ENCODE results near the gene TSKU. TPM values are rescaled to one million over a fixed set of nuclear protein-coding genes. Genes with fewer than 3 reads are reported as not detected.

The TSKU gene
- total RNA-seq, 1 donor from 2014 or later = 32.8 TPM

- TF ChIP-seq CTCF (conservative IDR thresholded peaks at IDR 0.05) = no peak
- no peak overlapping the region for H3K27ac Mint-ChIP-seq
These were observed 34.2 kb upstream of the TSKU start for GRCh38 chr11:76748948-76749347.

GRCh38 chr11:76750067-76750466 is 33.1 kb upstream of the TSKU start:
- H3K4me1 Mint-ChIP-seq (ENCODE audit: unreplicated experiment) = peaks cover 33% of the 10 kb centered on the region
- no peak for DNase-seq (ENCODE audit: extremely low spot score, unreplicated experiment)

More at GRCh38 chr11:76748948-76749347, 34.2 kb upstream of the TSKU start:
- Mint-ChIP-seq H3K36me3 (no peaks in the 10 kb centered on the region), H3K4me1 (ENCODE audit: unreplicated experiment) (peaks cover 40% of the 10 kb centered on the region), H3K4me3 (no peak overlapping the region), H3K9me3 (no peaks in the 10 kb centered on the region), H3K27me3 (no peaks in the 10 kb centered on the region)
- no peak for DNase-seq (ENCODE audit: extremely low spot score, unreplicated experiment)

GRCh38 chr11:76750746-76751145 is 32.4 kb upstream of the TSKU start:
- no peak overlapping the region for H3K27ac Mint-ChIP-seq

More at GRCh38 chr11:76750067-76750466, 33.1 kb upstream of the TSKU start:
- Mint-ChIP-seq H3K27me3 (no peaks in the 10 kb centered on the region), H3K9me3 (no peaks in the 10 kb centered on the region), H3K27ac (no peak overlapping the region), H3K4me3 (no peak overlapping the region), H3K36me3 (no peaks in the 10 kb centered on the region)
- no peak for TF ChIP-seq CTCF (conservative IDR thresholded peaks at IDR 0.05)

GRCh38 chr11:76752321-76753143 is 30.6 kb upstream of the TSKU start:
- no peaks in the 10 kb centered on the region for H3K36me3 Mint-ChIP-seq
- no peak for TF ChIP-seq CTCF (conservative IDR thresholded peaks at IDR 0.05)
- H3K9me3 Mint-ChIP-seq = no peaks in the 10 kb centered on the region
- DNase-seq (ENCODE audit: extremely low spot score, unreplicated experiment) = no peak
- H3K27ac Mint-ChIP-seq = peak overlapping the region; percentile 57
- H3K4me1 Mint-ChIP-seq (ENCODE audit: unreplicated experiment) = peaks cover 23% of the 10 kb centered on the region
- H3K4me3 Mint-ChIP-seq = peak overlapping the region; percentile 29
- no peaks in the 10 kb centered on the region for H3K27me3 Mint-ChIP-seq

More at GRCh38 chr11:76750746-76751145, 32.4 kb upstream of the TSKU start:
- Mint-ChIP-seq H3K27me3 (no peaks in the 10 kb centered on the region), H3K9me3 (no peaks in the 10 kb centered on the region), H3K4me3 (no peak overlapping the region), H3K36me3 (no peaks in the 10 kb centered on the region), H3K4me1 (ENCODE audit: unreplicated experiment) (peaks cover 29% of the 10 kb centered on the region)
- no peak for TF ChIP-seq CTCF (conservative IDR thresholded peaks at IDR 0.05)
- DNase-seq (ENCODE audit: extremely low spot score, unreplicated experiment) = no peak

GRCh38 chr11:76753449-76753848 is 29.7 kb upstream of the TSKU start:
- H3K4me3 Mint-ChIP-seq = no peak overlapping the region
- TF ChIP-seq CTCF (conservative IDR thresholded peaks at IDR 0.05) = no peak
- H3K27ac Mint-ChIP-seq = no peak overlapping the region
- no peaks in the 10 kb centered on the region for H3K27me3 Mint-ChIP-seq
- H3K36me3 Mint-ChIP-seq = no peaks in the 10 kb centered on the region
- DNase-seq (ENCODE audit: extremely low spot score, unreplicated experiment) = no peak
- peaks cover 20% of the 10 kb centered on the region for H3K4me1 Mint-ChIP-seq (ENCODE audit: unreplicated experiment)
- no peaks in the 10 kb centered on the region for H3K9me3 Mint-ChIP-seq

All from type B pancreatic cell (in vitro differentiated cells).